ENCODE measurements around the gene KRTAP10-10. TPM values are rescaled to one million over a fixed set of nuclear protein-coding genes. Genes with fewer than 3 reads are reported as not detected.

The KRTAP10-10 gene
- polyA plus RNA-seq, 1 donor (not counting 4 experiments of a cell fraction or from before 2014, with no cell fraction given), result not detected

DNA sequence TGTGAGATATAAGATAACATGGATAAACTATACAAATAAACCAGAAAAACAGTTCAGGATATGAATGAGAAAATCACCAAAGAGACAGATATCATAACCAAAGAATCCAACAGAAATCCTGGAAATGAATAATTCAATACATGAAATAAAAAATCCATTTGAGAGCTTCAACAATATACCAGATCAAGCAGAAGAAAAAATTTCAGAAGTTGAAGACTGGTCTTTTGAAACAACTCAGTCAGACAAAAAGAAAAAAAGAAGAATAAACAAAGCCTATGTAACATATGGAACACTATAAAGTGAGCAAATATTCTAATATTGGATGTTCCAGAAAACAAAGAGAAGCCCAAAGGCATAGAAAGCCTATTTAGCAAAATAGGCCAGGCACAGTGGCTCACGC lies 34.8 kb downstream of the KRTAP10-10 start:
- dilution Hi-C loops (cut with MboI; ENCODE audit: extremely low pct_ligation_motif_present, low sequenced_read_pairs), result no loop called here

DNA sequence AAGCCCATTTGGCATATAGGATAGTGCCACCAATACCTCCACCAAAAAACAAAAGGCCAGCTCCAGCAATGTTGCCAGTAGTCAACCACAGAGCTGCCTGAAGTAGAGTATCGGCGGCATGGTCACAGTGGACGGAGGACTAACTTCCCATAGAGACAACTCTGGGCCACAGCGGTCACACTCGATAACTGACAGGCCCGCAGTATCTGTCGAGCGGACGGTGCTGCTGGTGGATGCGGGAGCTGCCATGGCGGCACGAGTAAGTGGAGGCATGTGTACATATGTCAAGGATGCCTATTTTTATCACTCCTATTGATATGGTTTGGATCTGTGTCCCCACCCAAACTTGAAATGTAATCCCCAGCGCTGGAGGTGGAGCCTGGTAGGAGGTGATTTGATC lies 40.7 kb downstream of the KRTAP10-10 start:
- no peaks in the 10 kb centered on the region for H3K4me1 ChIP-seq (ENCODE audit: control insufficient read depth, extremely low read depth, insufficient read depth, low read length)
- no peaks in the 10 kb centered on the region for H3K79me2 ChIP-seq (ENCODE audit: control insufficient read depth, insufficient read depth, low read length)
- H3K4me2 ChIP-seq (ENCODE audit: control insufficient read depth, extremely low read depth, insufficient read depth, low read depth, low read length), result no peak overlapping the region
- no peak overlapping the region for H3K4me3 ChIP-seq (ENCODE audit: control insufficient read depth in 2 of 3, extremely low read depth in 1 of 3, insufficient read depth in 2 of 3, low read depth in 1 of 3, low read length in 3 of 3)
- H2AFZ ChIP-seq (ENCODE audit: control insufficient read depth, low read length), result no peak overlapping the region
- DNase-seq (ENCODE audit: low read depth, low spot score), result no peak
- dilution Hi-C loops (cut with MboI; ENCODE audit: extremely low pct_ligation_motif_present, low sequenced_read_pairs), result no loop called here
- H3K9ac ChIP-seq (ENCODE audit: control insufficient read depth, extremely low read depth, insufficient read depth, low read length), result no peak overlapping the region
- H3K36me3 ChIP-seq (ENCODE audit: control insufficient read depth in 2 of 2, extremely low read depth in 1 of 2, insufficient read depth in 2 of 2, low read length in 2 of 2), result no peaks in the 10 kb centered on the region
- no peak for TF ChIP-seq EZH2 (IDR thresholded peaks at IDR 0.05; ENCODE audit: low read length)
- TF ChIP-seq, protein P1, sequence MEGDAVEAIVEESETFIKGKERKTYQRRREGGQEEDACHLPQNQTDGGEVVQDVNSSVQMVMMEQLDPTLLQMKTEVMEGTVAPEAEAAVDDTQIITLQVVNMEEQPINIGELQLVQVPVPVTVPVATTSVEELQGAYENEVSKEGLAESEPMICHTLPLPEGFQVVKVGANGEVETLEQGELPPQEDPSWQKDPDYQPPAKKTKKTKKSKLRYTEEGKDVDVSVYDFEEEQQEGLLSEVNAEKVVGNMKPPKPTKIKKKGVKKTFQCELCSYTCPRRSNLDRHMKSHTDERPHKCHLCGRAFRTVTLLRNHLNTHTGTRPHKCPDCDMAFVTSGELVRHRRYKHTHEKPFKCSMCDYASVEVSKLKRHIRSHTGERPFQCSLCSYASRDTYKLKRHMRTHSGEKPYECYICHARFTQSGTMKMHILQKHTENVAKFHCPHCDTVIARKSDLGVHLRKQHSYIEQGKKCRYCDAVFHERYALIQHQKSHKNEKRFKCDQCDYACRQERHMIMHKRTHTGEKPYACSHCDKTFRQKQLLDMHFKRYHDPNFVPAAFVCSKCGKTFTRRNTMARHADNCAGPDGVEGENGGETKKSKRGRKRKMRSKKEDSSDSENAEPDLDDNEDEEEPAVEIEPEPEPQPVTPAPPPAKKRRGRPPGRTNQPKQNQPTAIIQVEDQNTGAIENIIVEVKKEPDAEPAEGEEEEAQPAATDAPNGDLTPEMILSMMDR (optimal IDR thresholded peaks at IDR 0.05 in 1 of 3, IDR thresholded peaks at IDR 0.05 in 1 of 3, conservative IDR thresholded peaks at IDR 0.05 in 1 of 3; ENCODE audit: extremely low read depth in 1 of 3, insufficient read depth in 2 of 3, low read length in 3 of 3), result no peak
- no peaks in the 10 kb centered on the region for H4K20me1 ChIP-seq (ENCODE audit: control insufficient read depth, extremely low read depth, insufficient read depth, low read length)
- peaks cover 2% of the 10 kb centered on the region for H3K27me3 ChIP-seq (ENCODE audit: control insufficient read depth, extremely low read depth, insufficient read depth, low read length)
- no peaks in the 10 kb centered on the region for H3K9me1 ChIP-seq (ENCODE audit: control insufficient read depth, extremely low read depth, insufficient read depth, low read length)
- no peak overlapping the region for H3K27ac ChIP-seq (ENCODE audit: control insufficient read depth, insufficient read depth, low read length)
- no peaks in the 10 kb centered on the region for H3K9me3 ChIP-seq (ENCODE audit: control insufficient read depth, low read depth, low read length)
- no peak for FAIRE-seq

More for the DNA sequence above, 34.8 kb downstream of the KRTAP10-10 start:
- peaks cover 6% of the 10 kb centered on the region for H3K27me3 ChIP-seq (ENCODE audit: control insufficient read depth, extremely low read depth, insufficient read depth, low read length)
- DNase-seq (ENCODE audit: low read depth, low spot score), result no peak
- H4K20me1 ChIP-seq (ENCODE audit: control insufficient read depth, extremely low read depth, insufficient read depth, low read length), result no peaks in the 10 kb centered on the region
- no peaks in the 10 kb centered on the region for H3K36me3 ChIP-seq (ENCODE audit: control insufficient read depth in 2 of 2, extremely low read depth in 1 of 2, insufficient read depth in 2 of 2, low read length in 2 of 2)
- no peak overlapping the region for H3K4me3 ChIP-seq (ENCODE audit: control insufficient read depth in 2 of 3, extremely low read depth in 1 of 3, insufficient read depth in 2 of 3, low read depth in 1 of 3, low read length in 3 of 3)
- no peaks in the 10 kb centered on the region for H3K79me2 ChIP-seq (ENCODE audit: control insufficient read depth, insufficient read depth, low read length)
- H3K27ac ChIP-seq (ENCODE audit: control insufficient read depth, insufficient read depth, low read length), result no peak overlapping the region
- H3K4me1 ChIP-seq (ENCODE audit: control insufficient read depth, extremely low read depth, insufficient read depth, low read length), result no peaks in the 10 kb centered on the region
- H3K9me1 ChIP-seq (ENCODE audit: control insufficient read depth, extremely low read depth, insufficient read depth, low read length), result no peaks in the 10 kb centered on the region
- H2AFZ ChIP-seq (ENCODE audit: control insufficient read depth, low read length), result no peak overlapping the region
- H3K4me2 ChIP-seq (ENCODE audit: control insufficient read depth, extremely low read depth, insufficient read depth, low read depth, low read length), result no peak overlapping the region
- no peaks in the 10 kb centered on the region for H3K9me3 ChIP-seq (ENCODE audit: control insufficient read depth, low read depth, low read length)
- TF ChIP-seq, protein P1 (optimal IDR thresholded peaks at IDR 0.05 in 1 of 3, IDR thresholded peaks at IDR 0.05 in 1 of 3, conservative IDR thresholded peaks at IDR 0.05 in 1 of 3; ENCODE audit: extremely low read depth in 1 of 3, insufficient read depth in 2 of 3, low read length in 3 of 3), result no peak
- TF ChIP-seq EZH2 (IDR thresholded peaks at IDR 0.05; ENCODE audit: low read length), result no peak
- FAIRE-seq, result no peak
- no peak overlapping the region for H3K9ac ChIP-seq (ENCODE audit: control insufficient read depth, extremely low read depth, insufficient read depth, low read length)

All from keratinocyte (primary cell).